Measurements from ENCODE around the gene RETREG2. TPM values are rescaled to one million over a fixed set of nuclear protein-coding genes. Genes with fewer than 3 reads are reported as not detected.

Gene RETREG2
- total RNA-seq, 6 experiments from 2014 or later = 77.3 to 102 (median 85.5) TPM

DNA sequence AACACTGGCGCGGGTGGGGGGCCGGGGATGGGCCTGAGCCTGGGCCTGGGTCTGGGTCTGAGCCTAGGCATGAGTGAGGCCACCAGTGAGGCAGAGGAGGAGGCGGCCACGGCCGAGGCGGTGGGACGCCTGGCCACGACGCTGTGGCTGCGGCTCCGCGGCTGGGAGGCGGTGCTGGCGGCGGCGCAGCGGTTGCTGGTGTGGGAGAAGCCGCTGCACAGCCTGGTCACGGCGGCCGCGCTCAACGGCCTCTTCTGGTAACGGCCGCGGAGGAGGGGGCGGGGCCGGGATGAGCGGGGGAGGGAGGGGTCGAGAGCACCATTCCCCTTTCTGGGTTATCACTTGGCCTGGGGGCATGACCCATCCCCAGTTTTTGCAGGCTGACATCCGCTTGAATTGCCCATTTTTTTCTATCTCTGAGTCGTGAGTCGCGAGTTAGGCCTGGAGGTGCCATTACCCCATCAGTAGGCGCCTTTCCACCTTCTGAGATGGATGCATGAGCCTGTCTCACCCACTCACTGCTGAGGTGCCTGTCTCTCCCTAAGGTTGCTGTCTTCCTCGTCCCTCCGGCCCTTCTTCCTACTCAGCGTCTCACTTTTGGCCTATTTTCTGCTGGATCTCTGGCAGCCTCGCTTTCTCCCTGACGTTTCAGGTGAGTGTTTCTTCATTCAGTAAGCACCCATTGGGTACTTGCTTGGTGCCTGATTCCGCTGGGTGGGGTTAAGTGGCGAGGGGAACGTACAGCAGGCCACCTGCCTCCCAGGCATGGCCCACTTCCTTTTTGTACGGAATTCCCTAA lies 501 bp downstream of the RETREG2 start:
- DNase-seq = peak; percentile 14
- peaks cover 35% of the 10 kb centered on the region for H3K36me3 Mint-ChIP-seq (ENCODE audit: low read depth)
- peaks cover 2% of the 10 kb centered on the region for H3K27me3 Mint-ChIP-seq (ENCODE audit: insufficient read depth)
- no peak; the same call in none of the 2 replicates for TF ChIP-seq CTCF (IDR thresholded peaks at IDR 0.05)
- H3K4me1 Mint-ChIP-seq (ENCODE audit: low read depth) = peaks cover 38% of the 10 kb centered on the region
- no peaks in the 10 kb centered on the region for H3K9me3 Mint-ChIP-seq
- peak overlapping the region; percentile 70 for H3K27ac Mint-ChIP-seq
- H3K4me3 Mint-ChIP-seq = peak overlapping the region; percentile 94

- no peak for DNase-seq
- H3K27me3 Mint-ChIP-seq (ENCODE audit: insufficient read depth) = peaks cover 2% of the 10 kb centered on the region; the same call in 1 of the 2 replicates
- H3K4me3 Mint-ChIP-seq = peak overlapping the region; percentile 94
- peaks cover 26% of the 10 kb centered on the region for H3K36me3 Mint-ChIP-seq (ENCODE audit: low read depth)
- no peaks in the 10 kb centered on the region for H3K9me3 Mint-ChIP-seq
- H3K27ac Mint-ChIP-seq = no peak overlapping the region
- peaks cover 27% of the 10 kb centered on the region for H3K4me1 Mint-ChIP-seq (ENCODE audit: low read depth)
- no peak for TF ChIP-seq CTCF (IDR thresholded peaks at IDR 0.05)
Observed at GRCh38 chr2:219179601-219180465, 1.8 kb downstream of the RETREG2 start.

DNA sequence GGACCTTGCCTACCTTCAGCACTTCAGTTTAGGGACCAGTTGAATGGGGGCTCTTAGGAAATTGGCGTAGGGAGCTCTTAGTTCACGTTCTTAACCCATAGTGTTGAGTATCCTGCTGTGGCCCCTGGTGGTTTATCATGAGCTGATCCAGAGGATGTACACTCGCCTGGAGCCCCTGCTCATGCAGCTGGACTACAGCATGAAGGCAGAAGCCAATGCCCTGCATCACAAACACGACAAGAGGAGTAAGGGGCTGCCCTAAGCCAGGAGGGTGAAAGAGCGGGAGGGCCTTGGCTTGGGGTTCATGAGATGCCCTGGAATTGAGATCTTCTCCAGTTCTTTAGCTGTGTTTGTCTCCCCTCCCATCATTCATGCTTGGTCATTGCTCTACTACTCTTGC lies 2.9 kb downstream of the RETREG2 start:
- Mint-ChIP-seq H3K36me3 (ENCODE audit: low read depth) (peaks cover 37% of the 10 kb centered on the region), H3K4me1 (ENCODE audit: low read depth) (peaks cover 17% of the 10 kb centered on the region), H3K9me3 (no peaks in the 10 kb centered on the region), H3K27me3 (ENCODE audit: insufficient read depth) (peaks cover 2% of the 10 kb centered on the region; the same call in 1 of the 2 replicates), H3K27ac (no peak overlapping the region), H3K4me3 (no peak overlapping the region)
- TF ChIP-seq CTCF (IDR thresholded peaks at IDR 0.05) = no peak
- no peak for DNase-seq

GRCh38 chr2:219181531-219181930 lies 3.5 kb downstream of the RETREG2 start:
- TF ChIP-seq CTCF (IDR thresholded peaks at IDR 0.05) = no peak
- peaks cover 15% of the 10 kb centered on the region for H3K4me1 Mint-ChIP-seq (ENCODE audit: low read depth)
- no peak overlapping the region for H3K27ac Mint-ChIP-seq
- H3K9me3 Mint-ChIP-seq = no peaks in the 10 kb centered on the region
- peaks cover 2% of the 10 kb centered on the region; the same call in 1 of the 2 replicates for H3K27me3 Mint-ChIP-seq (ENCODE audit: insufficient read depth)
- H3K4me3 Mint-ChIP-seq = no peak overlapping the region
- peaks cover 38% of the 10 kb centered on the region for H3K36me3 Mint-ChIP-seq (ENCODE audit: low read depth)
- DNase-seq = no peak

DNA sequence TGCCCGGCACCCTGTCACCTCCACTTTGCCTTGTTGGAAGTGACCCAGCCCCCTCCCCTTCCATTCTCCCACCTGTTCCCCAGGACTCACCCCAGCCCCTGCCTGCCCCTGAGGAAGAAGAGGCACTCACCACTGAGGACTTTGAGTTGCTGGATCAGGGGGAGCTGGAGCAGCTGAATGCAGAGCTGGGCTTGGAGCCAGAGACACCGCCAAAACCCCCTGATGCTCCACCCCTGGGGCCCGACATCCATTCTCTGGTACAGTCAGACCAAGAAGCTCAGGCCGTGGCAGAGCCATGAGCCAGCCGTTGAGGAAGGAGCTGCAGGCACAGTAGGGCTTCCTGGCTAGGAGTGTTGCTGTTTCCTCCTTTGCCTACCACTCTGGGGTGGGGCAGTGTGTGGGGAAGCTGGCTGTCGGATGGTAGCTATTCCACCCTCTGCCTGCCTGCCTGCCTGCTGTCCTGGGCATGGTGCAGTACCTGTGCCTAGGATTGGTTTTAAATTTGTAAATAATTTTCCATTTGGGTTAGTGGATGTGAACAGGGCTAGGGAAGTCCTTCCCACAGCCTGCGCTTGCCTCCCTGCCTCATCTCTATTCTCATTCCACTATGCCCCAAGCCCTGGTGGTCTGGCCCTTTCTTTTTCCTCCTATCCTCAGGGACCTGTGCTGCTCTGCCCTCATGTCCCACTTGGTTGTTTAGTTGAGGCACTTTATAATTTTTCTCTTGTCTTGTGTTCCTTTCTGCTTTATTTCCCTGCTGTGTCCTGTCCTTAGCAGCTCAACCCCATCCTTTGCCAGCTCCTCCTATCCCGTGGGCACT lies 4.5 kb downstream of the RETREG2 start:
- Mint-ChIP-seq H3K27ac (no peak overlapping the region), H3K9me3 (no peaks in the 10 kb centered on the region), H3K4me3 (no peak overlapping the region), H3K4me1 (ENCODE audit: low read depth) (peaks cover 9% of the 10 kb centered on the region), H3K36me3 (ENCODE audit: low read depth) (peaks cover 38% of the 10 kb centered on the region), H3K27me3 (ENCODE audit: insufficient read depth) (peaks cover 2% of the 10 kb centered on the region; the same call in 1 of the 2 replicates)
- DNase-seq = no peak
- no peak for TF ChIP-seq CTCF (IDR thresholded peaks at IDR 0.05)
